ENCODE measurements around the gene TMEM100.

GRCh38 chr17:55763856-55764255, 41.2 kb upstream of the TMEM100 start:
- TF ChIP-seq POLR2A (IDR thresholded peaks at IDR 0.05; ENCODE audit: low read depth, low read length) (no peak), CTCF (IDR thresholded peaks at IDR 0.05; ENCODE audit: extremely low read depth in 1 of 2, insufficient read depth in 1 of 2, low read depth in 1 of 2, low read length in 2 of 2) (no peak), POLR2AphosphoS5 (IDR thresholded peaks at IDR 0.05; ENCODE audit: insufficient read depth, low read depth, low read length) (no peak), EZH2 (IDR thresholded peaks at IDR 0.05; ENCODE audit: borderline replicate concordance, low read depth, low read length, severe bottlenecking) (no peak), MYC (IDR thresholded peaks at IDR 0.05; ENCODE audit: low read depth, low read length) (no peak), MAX (IDR thresholded peaks at IDR 0.05; ENCODE audit: insufficient read depth, insufficient read length) (no peak), JUN (IDR thresholded peaks at IDR 0.05; ENCODE audit: borderline replicate concordance, insufficient read depth, insufficient read length, low read depth) (no peak), GATA2 (IDR thresholded peaks at IDR 0.05; ENCODE audit: insufficient read depth, insufficient read length, low read depth, low read length) (no peak), FOS (IDR thresholded peaks at IDR 0.05; ENCODE audit: borderline replicate concordance, insufficient read depth, low read length) (no peak)

All from endothelial cell of umbilical vein (primary cell).